ENCODE measurements around the gene CDK5R1. TPM values are rescaled to one million over a fixed set of nuclear protein-coding genes. Genes with fewer than 3 reads are reported as not detected.

The CDK5R1 gene
- total RNA-seq, 1 experiment from 2014 or later: 9.9 TPM

DNA sequence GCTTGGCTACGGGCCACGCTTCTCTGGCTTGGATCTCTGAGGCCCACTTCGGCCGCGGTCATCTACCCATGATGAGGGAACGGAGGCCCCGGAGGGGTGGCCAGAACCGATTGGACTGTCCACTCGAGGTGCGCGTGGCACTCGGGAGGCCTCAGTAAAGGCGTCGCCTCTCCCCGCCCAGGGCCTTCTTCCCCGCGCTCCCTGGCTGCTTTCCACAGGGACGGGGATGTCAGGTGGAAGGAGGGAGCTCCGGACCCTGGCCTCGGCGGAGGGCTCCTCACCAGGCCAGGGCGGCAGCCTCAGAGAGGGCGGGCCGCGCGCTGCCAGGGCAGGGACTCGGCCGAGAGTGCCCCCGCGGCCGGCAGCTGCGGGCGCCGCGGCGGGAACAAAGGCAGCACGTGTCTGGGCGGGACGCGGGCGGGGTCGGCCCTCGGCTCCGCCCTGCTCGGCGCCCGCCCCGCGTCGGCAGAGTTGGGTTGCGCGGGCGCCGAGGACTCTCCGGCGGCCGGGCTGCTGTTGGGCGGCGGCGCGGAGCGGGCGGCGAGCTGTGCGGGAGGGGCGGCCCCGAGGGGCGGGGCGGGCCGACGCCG lies 587 bp upstream of the CDK5R1 start (continued):
- TF ChIP-seq ZNF317 (CRISPR knock-in tag; IDR thresholded peaks at IDR 0.05; ENCODE audit: borderline replicate concordance, low read depth) (no peak), ATF1 (CRISPR knock-in tag; IDR thresholded peaks at IDR 0.05) (0 out of 2 replicates have a peak, but pooled peaks have one; percentile 65), IRF2 (CRISPR knock-in tag; IDR thresholded peaks at IDR 0.05; ENCODE audit: borderline replicate concordance, low read depth) (0 out of 2 replicates have a peak, but pooled peaks have one; percentile 63), ESRRA (CRISPR knock-in tag; IDR thresholded peaks at IDR 0.05; ENCODE audit: borderline replicate concordance) (no peak), PRRX2 (CRISPR knock-in tag; IDR thresholded peaks at IDR 0.05) (no peak), ZNF121 (CRISPR knock-in tag; IDR thresholded peaks at IDR 0.05) (no peak), CBFB (CRISPR knock-in tag; IDR thresholded peaks at IDR 0.05; ENCODE audit: low read depth) (no peak; the same call in 1 of the 2 replicates), JAZF1 (CRISPR knock-in tag; IDR thresholded peaks at IDR 0.05) (no peak), RELA (CRISPR knock-in tag; IDR thresholded peaks at IDR 0.05; ENCODE audit: borderline replicate concordance) (peak; percentile 44; the same call in 1 of the 2 replicates), ZNF671 (CRISPR knock-in tag; IDR thresholded peaks at IDR 0.05) (no peak), SOX15 (CRISPR knock-in tag; IDR thresholded peaks at IDR 0.05) (no peak), ZBTB21 (CRISPR knock-in tag; IDR thresholded peaks at IDR 0.05; ENCODE audit: borderline replicate concordance) (0 out of 2 replicates have a peak, but pooled peaks have one; percentile 21), GTF2I (CRISPR knock-in tag; conservative IDR thresholded peaks at IDR 0.05) (no peak), NR2C2 (CRISPR knock-in tag; IDR thresholded peaks at IDR 0.05) (no peak)
- TF ChIP-seq, protein P1, sequence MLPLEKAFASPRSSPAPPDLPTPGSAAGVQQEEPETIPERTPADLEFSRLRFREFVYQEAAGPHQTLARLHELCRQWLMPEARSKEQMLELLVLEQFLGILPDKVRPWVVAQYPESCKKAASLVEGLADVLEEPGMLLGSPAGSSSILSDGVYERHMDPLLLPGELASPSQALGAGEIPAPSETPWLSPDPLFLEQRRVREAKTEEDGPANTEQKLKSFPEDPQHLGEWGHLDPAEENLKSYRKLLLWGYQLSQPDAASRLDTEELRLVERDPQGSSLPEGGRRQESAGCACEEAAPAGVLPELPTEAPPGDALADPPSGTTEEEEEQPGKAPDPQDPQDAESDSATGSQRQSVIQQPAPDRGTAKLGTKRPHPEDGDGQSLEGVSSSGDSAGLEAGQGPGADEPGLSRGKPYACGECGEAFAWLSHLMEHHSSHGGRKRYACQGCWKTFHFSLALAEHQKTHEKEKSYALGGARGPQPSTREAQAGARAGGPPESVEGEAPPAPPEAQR (CRISPR knock-in tag; IDR thresholded peaks at IDR 0.05): no peak
- TF ChIP-seq, protein P2, sequence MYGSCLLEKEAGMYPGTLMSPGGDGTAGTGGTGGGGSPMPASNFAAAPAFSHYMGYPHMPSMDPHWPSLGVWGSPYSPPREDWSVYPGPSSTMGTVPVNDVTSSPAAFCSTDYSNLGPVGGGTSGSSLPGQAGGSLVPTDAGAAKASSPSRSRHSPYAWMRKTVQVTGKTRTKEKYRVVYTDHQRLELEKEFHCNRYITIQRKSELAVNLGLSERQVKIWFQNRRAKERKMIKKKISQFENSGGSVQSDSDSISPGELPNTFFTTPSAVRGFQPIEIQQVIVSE (CRISPR knock-in tag; IDR thresholded peaks at IDR 0.05; ENCODE audit: borderline replicate concordance): no peak
- TF ChIP-seq, protein P3, sequence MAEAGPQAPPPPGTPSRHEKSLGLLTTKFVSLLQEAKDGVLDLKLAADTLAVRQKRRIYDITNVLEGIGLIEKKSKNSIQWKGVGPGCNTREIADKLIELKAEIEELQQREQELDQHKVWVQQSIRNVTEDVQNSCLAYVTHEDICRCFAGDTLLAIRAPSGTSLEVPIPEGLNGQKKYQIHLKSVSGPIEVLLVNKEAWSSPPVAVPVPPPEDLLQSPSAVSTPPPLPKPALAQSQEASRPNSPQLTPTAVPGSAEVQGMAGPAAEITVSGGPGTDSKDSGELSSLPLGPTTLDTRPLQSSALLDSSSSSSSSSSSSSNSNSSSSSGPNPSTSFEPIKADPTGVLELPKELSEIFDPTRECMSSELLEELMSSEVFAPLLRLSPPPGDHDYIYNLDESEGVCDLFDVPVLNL (CRISPR knock-in tag; IDR thresholded peaks at IDR 0.05; ENCODE audit: borderline replicate concordance, low read depth): peak; percentile 82
- TF ChIP-seq, protein P4, sequence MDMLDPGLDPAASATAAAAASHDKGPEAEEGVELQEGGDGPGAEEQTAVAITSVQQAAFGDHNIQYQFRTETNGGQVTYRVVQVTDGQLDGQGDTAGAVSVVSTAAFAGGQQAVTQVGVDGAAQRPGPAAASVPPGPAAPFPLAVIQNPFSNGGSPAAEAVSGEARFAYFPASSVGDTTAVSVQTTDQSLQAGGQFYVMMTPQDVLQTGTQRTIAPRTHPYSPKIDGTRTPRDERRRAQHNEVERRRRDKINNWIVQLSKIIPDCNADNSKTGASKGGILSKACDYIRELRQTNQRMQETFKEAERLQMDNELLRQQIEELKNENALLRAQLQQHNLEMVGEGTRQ (CRISPR knock-in tag; IDR thresholded peaks at IDR 0.05): peak; percentile 89
- TF ChIP-seq, protein P5, sequence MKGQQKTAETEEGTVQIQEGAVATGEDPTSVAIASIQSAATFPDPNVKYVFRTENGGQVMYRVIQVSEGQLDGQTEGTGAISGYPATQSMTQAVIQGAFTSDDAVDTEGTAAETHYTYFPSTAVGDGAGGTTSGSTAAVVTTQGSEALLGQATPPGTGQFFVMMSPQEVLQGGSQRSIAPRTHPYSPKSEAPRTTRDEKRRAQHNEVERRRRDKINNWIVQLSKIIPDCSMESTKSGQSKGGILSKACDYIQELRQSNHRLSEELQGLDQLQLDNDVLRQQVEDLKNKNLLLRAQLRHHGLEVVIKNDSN (CRISPR knock-in tag; IDR thresholded peaks at IDR 0.05): peak; percentile 62
- TF ChIP-seq, protein P6, sequence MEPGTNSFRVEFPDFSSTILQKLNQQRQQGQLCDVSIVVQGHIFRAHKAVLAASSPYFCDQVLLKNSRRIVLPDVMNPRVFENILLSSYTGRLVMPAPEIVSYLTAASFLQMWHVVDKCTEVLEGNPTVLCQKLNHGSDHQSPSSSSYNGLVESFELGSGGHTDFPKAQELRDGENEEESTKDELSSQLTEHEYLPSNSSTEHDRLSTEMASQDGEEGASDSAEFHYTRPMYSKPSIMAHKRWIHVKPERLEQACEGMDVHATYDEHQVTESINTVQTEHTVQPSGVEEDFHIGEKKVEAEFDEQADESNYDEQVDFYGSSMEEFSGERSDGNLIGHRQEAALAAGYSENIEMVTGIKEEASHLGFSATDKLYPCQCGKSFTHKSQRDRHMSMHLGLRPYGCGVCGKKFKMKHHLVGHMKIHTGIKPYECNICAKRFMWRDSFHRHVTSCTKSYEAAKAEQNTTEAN (CRISPR knock-in tag; IDR thresholded peaks at IDR 0.05): 0 out of 2 replicates have a peak, but pooled peaks have one; percentile 44
- TF ChIP-seq, protein P7, sequence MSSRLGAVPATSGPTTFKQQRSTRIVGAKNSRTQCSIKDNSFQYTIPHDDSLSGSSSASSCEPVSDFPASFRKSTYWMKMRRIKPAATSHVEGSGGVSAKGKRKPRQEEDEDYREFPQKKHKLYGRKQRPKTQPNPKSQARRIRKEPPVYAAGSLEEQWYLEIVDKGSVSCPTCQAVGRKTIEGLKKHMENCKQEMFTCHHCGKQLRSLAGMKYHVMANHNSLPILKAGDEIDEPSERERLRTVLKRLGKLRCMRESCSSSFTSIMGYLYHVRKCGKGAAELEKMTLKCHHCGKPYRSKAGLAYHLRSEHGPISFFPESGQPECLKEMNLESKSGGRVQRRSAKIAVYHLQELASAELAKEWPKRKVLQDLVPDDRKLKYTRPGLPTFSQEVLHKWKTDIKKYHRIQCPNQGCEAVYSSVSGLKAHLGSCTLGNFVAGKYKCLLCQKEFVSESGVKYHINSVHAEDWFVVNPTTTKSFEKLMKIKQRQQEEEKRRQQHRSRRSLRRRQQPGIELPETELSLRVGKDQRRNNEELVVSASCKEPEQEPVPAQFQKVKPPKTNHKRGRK (CRISPR knock-in tag; IDR thresholded peaks at IDR 0.05; ENCODE audit: borderline replicate concordance): no peak
- TF ChIP-seq, protein P8, sequence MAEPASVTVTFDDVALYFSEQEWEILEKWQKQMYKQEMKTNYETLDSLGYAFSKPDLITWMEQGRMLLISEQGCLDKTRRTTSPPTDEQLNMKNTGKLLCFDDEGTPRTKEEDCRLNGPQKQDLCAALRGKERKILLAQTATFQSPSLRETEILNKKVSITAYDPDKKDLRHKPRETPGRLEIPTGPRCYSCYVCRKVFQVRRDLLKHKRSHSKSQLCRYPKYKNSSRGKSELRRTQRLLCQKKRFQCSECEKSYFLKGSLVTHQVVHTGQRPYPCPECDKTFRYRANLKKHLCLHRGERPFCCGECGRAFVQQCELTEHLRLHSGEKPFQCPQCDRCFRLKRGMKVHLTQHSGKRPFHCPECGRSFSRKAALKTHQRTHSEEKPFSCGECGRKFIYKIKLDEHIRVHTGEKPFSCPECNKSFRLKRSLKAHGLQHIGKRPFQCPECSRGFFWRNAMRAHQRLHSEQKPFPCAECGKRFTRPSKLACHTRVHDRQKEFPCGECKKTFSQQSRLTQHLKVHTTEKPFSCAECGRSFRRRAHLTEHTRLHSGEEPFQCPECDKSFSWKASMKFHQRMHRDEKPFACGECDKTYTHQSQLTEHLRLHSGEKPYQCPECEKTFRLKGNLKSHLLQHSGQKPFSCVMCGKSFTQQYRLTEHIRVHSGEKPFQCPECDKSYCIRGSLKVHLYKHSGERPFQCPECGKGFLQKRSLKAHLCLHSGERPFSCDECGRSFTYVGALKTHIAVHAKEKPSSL (CRISPR knock-in tag; conservative IDR thresholded peaks at IDR 0.05): no peak
- TF ChIP-seq, protein P9, sequence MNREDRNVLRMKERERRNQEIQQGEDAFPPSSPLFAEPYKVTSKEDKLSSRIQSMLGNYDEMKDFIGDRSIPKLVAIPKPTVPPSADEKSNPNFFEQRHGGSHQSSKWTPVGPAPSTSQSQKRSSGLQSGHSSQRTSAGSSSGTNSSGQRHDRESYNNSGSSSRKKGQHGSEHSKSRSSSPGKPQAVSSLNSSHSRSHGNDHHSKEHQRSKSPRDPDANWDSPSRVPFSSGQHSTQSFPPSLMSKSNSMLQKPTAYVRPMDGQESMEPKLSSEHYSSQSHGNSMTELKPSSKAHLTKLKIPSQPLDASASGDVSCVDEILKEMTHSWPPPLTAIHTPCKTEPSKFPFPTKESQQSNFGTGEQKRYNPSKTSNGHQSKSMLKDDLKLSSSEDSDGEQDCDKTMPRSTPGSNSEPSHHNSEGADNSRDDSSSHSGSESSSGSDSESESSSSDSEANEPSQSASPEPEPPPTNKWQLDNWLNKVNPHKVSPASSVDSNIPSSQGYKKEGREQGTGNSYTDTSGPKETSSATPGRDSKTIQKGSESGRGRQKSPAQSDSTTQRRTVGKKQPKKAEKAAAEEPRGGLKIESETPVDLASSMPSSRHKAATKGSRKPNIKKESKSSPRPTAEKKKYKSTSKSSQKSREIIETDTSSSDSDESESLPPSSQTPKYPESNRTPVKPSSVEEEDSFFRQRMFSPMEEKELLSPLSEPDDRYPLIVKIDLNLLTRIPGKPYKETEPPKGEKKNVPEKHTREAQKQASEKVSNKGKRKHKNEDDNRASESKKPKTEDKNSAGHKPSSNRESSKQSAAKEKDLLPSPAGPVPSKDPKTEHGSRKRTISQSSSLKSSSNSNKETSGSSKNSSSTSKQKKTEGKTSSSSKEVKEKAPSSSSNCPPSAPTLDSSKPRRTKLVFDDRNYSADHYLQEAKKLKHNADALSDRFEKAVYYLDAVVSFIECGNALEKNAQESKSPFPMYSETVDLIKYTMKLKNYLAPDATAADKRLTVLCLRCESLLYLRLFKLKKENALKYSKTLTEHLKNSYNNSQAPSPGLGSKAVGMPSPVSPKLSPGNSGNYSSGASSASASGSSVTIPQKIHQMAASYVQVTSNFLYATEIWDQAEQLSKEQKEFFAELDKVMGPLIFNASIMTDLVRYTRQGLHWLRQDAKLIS (CRISPR knock-in tag; IDR thresholded peaks at IDR 0.05; ENCODE audit: borderline replicate concordance): no peak
- TF ChIP-seq, protein P10, sequence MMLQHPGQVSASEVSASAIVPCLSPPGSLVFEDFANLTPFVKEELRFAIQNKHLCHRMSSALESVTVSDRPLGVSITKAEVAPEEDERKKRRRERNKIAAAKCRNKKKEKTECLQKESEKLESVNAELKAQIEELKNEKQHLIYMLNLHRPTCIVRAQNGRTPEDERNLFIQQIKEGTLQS (CRISPR knock-in tag; conservative IDR thresholded peaks at IDR 0.05): no peak
